ENCODE data around the gene TIE1. TPM values are rescaled to one million over a fixed set of nuclear protein-coding genes. Genes with fewer than 3 reads are reported as not detected.

Gene TIE1
- total RNA-seq, 1 experiment from 2014 or later: 1.2 TPM

GRCh38 chr1:43302201-43302600 is 1.4 kb downstream of the TIE1 start:
- H2BK20ac ChIP-seq (ENCODE audit: low read depth, low read length, poor library complexity, severe bottlenecking): no peak overlapping the region
- H3K9ac ChIP-seq (ENCODE audit: extremely low read depth, insufficient read length, low read length): no peak overlapping the region
- H2BK120ac ChIP-seq (ENCODE audit: low read depth, low read length, poor library complexity, severe bottlenecking): no peak overlapping the region
- H3K4ac ChIP-seq (ENCODE audit: low read depth, low read length): no peak overlapping the region
- no peak overlapping the region for H2BK5ac ChIP-seq (ENCODE audit: insufficient read length, low read length)
- H3K27me3 ChIP-seq (ENCODE audit: insufficient read depth, low read length): no peaks in the 10 kb centered on the region
- no peak for DNase-seq
- no peaks in the 10 kb centered on the region for H4K20me1 ChIP-seq (ENCODE audit: control insufficient read depth, insufficient read depth, insufficient read length)
- H3K36me3 Mint-ChIP-seq (ENCODE audit: insufficient read depth in 1 of 3, low read depth in 3 of 3): no peaks in the 10 kb centered on the region; a peak in 1 of 7 replicates
- no peaks in the 10 kb centered on the region for H3K79me1 ChIP-seq (ENCODE audit: insufficient read depth, low read depth, low read length, poor library complexity, severe bottlenecking)
- peaks cover 9% of the 10 kb centered on the region for H3K27me3 Mint-ChIP-seq (ENCODE audit: low read depth)
- no peak overlapping the region for H3K14ac ChIP-seq (ENCODE audit: insufficient read depth, low read length)
- no peak overlapping the region for H2BK12ac ChIP-seq (ENCODE audit: insufficient read length, low read depth, low read length)
- H2BK15ac ChIP-seq (ENCODE audit: low read depth, low read length): no peak overlapping the region
- no CpG with 5 or more reads among the region's 1 CpG for WGBS (ENCODE audit: extremely low coverage, insufficient read length, low lambda C conversion rate)
- H3K4me1 ChIP-seq (ENCODE audit: insufficient read depth, low read length): no peaks in the 10 kb centered on the region; the same call in 1 of the 2 replicates
- H3K23ac ChIP-seq (ENCODE audit: insufficient read length, low read depth, low read length): no peak overlapping the region
- H3K9me3 ChIP-seq (ENCODE audit: control insufficient read depth, low read depth, low read length): no peaks in the 10 kb centered on the region
- H3K79me2 ChIP-seq (ENCODE audit: insufficient read depth, low read length): no peaks in the 10 kb centered on the region
- no peaks in the 10 kb centered on the region for H3K9me3 Mint-ChIP-seq
- TF ChIP-seq CTCF (conservative IDR thresholded peaks at IDR 0.05): no peak
- no peak overlapping the region for H2AFZ ChIP-seq (ENCODE audit: low read length)
- no peaks in the 10 kb centered on the region for H3K23me2 ChIP-seq (ENCODE audit: insufficient read length, low read depth, low read length, poor library complexity, severe bottlenecking)
- no peak overlapping the region for H2AK5ac ChIP-seq (ENCODE audit: insufficient read length, low read length)
- no peak overlapping the region for H4K8ac ChIP-seq (replicated peaks; ENCODE audit: insufficient read length, low read depth, low read length)
- peak overlapping the region in 1 of 3 experiments; percentile 10; a peak in 2 of 7 replicates for H3K27ac Mint-ChIP-seq
- no peak overlapping the region for H3K4me2 ChIP-seq (ENCODE audit: insufficient read depth, insufficient read length, low read length)
- H3K18ac ChIP-seq (ENCODE audit: insufficient read length, low read depth, low read length): no peak overlapping the region
- no peak overlapping the region for H3K56ac ChIP-seq (ENCODE audit: insufficient read length, low read depth, low read length)
- no peak overlapping the region for H3T11ph ChIP-seq (ENCODE audit: low read length)
- H3K27ac ChIP-seq (ENCODE audit: insufficient read length, low read depth, low read length): no peak overlapping the region
- H3K4me3 Mint-ChIP-seq: no peak overlapping the region
- peaks cover 27 to 40% of the 10 kb centered on the region in 2 experiments for H3K4me1 Mint-ChIP-seq
- H4K91ac ChIP-seq (ENCODE audit: insufficient read length, low read depth, low read length): no peak overlapping the region
- no peak overlapping the region for H4K5ac ChIP-seq (ENCODE audit: insufficient read length, low read depth, low read length)
